WI38 (cell line): ENCODE data around the gene KLC1.

Source experiments
- H3K4me3 ChIP-seq: 2 replicates; pipeline ENCODE4 v1.5.1; 2011; ENCODE audit warnings: low read depth, mild to moderate bottlenecking, control low read depth, low read length
- TF ChIP-seq, protein P1 (sequence below): IDR thresholded peaks from 2 replicates; pipeline ENCODE4 v1.5.1; 2012; ENCODE audit warnings: low read depth, mild to moderate bottlenecking, control low read depth, low read length

Gene KLC1

DNA sequence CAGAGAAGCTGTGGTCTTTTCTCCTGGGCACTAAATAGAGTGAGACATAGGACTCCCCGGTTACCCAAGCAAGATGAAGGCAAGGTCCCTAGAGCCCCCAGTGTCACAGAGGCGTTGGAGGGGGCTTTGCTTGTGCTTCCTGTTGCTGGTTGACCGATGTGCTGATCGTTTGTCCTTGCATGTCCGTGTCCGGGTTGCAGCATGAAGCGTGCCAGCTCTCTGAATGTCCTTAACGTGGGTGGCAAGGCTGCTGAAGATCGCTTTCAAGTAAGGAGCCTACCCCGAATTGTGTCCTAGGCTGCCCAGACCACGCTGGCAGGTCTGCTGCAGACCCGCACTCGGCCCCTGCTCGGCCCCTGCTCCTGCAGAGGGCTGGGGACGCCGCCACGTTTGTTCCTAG lies 63.1 kb downstream of the KLC1 start:
- TF ChIP-seq, protein P1, sequence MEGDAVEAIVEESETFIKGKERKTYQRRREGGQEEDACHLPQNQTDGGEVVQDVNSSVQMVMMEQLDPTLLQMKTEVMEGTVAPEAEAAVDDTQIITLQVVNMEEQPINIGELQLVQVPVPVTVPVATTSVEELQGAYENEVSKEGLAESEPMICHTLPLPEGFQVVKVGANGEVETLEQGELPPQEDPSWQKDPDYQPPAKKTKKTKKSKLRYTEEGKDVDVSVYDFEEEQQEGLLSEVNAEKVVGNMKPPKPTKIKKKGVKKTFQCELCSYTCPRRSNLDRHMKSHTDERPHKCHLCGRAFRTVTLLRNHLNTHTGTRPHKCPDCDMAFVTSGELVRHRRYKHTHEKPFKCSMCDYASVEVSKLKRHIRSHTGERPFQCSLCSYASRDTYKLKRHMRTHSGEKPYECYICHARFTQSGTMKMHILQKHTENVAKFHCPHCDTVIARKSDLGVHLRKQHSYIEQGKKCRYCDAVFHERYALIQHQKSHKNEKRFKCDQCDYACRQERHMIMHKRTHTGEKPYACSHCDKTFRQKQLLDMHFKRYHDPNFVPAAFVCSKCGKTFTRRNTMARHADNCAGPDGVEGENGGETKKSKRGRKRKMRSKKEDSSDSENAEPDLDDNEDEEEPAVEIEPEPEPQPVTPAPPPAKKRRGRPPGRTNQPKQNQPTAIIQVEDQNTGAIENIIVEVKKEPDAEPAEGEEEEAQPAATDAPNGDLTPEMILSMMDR: no peak
- H3K4me3 ChIP-seq: no peak overlapping the region

DNA sequence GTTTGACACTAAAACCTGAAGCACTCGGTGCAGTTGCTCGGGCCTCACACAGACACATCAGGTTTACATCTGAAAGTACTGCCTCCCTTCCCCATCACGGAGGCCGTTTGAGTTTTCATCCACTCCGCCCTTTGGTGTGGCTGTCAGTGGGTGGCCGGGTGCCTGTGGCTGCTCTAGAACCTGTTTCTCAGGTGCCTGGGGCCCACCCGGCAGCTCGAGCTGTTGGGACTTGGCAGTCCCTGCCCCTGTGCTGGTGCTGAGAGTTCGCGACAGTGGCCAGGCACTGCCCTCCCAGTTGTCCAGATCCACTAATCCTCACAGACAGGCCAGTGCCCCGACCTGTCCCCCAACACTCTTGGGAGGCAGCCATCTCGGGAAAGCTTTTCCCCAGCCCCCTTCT lies 63.9 kb downstream of the KLC1 start:
- TF ChIP-seq, protein P1: no peak

DNA sequence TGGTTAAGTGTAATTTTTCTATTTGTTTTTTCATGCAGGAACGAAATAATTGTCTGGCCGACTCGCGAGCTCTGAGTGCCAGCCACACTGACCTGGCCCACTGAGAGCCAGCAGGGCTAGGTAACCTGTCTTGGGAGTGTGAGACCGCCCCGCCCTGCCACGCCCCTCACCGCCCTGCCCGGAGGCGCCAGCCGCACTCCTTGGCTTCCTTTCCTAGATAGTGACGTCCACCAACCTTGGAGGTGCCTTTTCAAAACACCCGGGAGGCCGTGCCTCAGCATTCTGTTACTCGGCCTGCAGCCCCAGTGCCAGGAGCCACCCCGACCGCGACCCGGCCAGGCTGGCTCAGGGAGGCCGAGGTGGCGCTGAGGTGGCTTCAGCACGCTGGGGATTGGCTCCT lies 64.5 kb downstream of the KLC1 start:
- no peak overlapping the region for H3K4me3 ChIP-seq
- TF ChIP-seq, protein P1: no peak

More for the DNA sequence above, 63.9 kb downstream of the KLC1 start:
- H3K4me3 ChIP-seq: no peak overlapping the region

DNA sequence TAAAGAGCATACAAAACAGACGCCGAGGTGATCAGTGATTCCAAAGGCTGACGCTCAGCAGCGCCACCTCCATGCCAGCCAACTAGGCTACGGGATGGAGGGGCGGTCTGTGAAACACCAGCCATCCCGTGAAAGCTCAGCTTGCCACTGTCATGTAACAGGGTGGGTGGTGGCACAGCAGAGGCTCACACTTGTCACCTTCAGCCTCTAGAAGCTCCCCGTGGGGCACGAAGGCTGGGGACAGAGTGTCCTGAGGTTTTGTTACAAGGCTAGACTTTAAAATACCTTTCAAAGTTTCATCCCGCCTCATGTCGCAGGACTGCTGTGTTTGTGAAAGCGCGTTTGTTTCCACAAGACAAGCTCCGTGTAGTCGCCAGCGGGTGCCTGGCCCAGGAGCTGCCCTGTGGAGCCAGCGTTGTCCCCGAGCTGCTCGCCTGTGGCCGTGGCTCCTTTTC lies 65.6 kb downstream of the KLC1 start:
- no peak overlapping the region for H3K4me3 ChIP-seq
- TF ChIP-seq, protein P1: no peak

DNA sequence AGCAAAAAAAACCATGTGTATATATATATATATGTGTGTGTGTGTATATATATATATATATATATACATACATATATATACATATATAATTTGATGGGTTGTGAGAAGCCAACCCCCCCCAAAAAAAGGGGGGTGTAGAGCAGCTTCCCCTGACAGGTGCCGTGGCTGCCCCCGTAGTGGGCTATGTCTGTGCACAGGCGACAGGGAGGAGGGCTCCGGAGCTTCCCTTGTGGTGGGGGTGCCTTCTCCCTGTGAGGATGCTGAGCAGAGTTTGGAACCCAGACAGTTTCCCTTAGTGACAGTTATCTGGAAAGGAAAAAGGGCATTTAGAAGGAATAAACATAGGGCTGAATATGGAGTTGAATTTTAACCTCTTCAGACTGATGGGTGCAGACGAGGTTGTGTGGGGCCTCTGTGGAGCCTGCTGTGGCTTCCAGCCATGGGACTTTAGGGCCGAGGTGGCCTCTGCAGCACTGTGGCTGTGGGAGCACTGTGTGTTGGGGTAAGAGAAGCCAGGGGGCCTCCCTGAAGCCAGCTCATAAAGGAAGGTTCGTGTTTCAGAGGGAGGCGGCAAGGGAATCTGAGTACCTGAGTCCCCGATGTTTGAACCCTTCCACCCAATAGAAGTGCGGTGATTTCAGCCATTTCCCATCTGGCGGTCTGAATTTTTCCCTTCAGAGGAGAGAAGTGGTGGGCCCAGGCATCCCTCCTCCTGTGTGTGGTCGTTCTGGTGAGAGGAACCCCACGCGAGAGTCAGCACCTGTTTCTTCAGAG lies 66.5 kb downstream of the KLC1 start:
- TF ChIP-seq, protein P1: no peak
- no peak overlapping the region for H3K4me3 ChIP-seq

DNA sequence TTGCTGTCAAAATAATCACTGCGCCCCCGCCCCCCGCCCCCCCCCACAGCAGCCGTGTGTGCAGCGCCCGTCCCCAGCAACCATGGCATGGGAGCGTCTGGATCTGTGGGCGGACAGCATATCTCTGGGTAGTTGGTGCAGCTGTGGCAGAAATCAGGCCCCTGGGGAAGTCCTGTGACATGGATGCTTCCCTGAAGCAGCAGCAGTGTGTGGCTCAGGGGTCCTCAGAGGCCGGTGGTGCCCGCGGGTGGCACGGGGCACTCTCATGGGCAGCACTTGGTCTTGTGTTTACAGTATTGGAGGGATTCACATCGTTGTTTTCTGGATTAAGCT lies 67.0 kb downstream of the KLC1 start:
- TF ChIP-seq, protein P1: no peak

DNA sequence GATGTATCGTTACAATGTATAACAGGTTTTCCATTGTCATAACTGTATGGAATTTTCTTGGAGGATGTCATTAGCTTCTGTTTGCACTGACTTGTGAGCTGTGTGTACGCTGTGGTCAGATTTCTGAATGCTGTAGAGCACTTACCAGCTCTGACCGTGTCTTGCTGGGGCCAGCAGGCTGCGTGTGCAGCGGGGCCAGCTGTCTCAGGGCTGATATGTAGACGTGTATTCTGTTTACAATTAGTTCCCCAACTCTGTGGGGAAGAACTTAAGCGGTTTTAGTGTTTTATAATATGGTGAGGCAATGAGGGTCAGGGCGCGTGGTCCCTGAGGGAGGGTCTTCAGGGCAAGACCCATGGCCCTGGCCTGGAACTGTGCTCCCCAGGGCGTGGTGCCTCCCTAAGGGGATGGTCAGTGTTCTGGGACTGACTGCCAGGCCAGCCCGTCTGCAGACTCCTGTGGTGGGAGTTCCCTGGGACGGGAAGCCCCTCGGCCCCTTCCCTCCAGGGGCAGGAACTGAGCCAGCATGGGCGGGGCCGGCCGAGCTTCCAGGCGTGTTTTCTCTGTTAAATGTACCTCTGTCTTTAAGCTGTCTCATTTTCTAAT lies 67.6 kb downstream of the KLC1 start:
- TF ChIP-seq, protein P1: no peak

More for the DNA sequence above, 67.0 kb downstream of the KLC1 start:
- H3K4me3 ChIP-seq: no peak overlapping the region

More for the DNA sequence above, 67.6 kb downstream of the KLC1 start:
- H3K4me3 ChIP-seq: no peak overlapping the region
